Measurements from ENCODE around the gene LAMC2.
A peak's percentile ranks its signal among the peaks of the same experiment; 100 is the strongest.
"Not testable (repeated sequence)": the region's sequence is repeated elsewhere in the genome, so short reads cannot be mapped to it uniquely, and the experiment has no call there.

Gene LAMC2

DNA sequence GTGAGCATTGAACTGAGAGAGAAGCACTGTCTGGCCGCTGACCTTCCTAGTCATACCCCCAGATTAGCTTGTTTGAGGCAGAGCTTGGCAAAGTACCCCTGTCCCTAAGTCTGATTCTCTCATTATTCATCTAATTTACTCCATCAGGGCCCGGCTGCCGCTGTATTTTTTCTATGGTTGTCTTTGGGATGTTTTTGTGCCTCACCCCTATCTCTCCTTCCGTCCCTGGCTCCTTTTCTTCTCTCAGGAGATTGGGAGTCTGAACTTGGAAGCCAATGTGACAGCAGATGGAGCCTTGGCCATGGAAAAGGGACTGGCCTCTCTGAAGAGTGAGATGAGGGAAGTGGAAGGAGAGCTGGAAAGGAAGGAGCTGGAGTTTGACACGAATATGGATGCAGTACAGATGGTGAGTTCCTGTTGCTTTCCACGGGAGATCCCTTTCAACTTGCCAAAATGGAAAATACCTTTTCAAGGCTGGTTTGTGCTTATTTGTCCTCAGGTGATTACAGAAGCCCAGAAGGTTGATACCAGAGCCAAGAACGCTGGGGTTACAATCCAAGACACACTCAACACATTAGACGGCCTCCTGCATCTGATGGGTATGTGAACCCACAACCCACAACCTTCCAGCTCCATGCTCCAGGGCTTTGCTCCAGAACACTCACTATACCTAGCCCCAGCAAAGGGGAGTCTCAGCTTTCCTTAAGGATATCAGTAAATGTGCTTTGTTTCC, 53.9 kb downstream of the LAMC2 start:
- no peak for DNase-seq

DNA sequence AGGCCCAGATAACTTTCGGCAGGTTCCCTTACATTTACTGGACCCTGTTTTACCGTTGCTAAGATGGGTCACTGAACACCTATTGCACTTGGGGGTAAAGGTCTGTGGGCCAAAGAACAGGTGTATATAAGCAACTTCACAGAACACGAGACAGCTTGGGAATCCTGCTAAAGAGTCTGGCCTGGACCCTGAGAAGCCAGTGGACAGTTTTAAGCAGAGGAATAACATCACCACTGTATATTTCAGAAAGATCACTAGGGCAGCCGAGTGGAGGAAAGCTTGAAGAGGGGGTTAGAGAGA, 54.4 kb downstream of the LAMC2 start:
- no peak for DNase-seq

DNA sequence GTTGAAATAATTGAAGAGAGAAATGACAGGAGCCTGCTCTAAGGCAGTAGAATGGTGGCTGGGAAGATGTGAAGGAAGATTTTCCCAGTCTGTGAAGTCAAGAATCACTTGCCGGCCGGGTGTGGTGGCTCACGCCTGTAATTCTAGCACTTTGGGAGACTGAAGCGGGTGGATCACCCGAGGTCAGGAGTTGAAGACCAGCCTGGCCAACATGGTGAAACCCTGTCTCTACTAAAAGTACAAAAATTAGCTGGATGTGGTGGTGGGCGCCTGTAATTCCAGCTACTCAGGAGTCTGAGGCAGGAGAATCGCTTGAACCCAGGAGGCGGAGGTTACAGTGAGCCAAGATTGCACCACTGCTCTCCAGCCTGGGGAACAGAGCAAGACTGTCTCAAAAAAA, 54.8 kb downstream of the LAMC2 start:
- DNase-seq: not testable (repeated sequence)

DNA sequence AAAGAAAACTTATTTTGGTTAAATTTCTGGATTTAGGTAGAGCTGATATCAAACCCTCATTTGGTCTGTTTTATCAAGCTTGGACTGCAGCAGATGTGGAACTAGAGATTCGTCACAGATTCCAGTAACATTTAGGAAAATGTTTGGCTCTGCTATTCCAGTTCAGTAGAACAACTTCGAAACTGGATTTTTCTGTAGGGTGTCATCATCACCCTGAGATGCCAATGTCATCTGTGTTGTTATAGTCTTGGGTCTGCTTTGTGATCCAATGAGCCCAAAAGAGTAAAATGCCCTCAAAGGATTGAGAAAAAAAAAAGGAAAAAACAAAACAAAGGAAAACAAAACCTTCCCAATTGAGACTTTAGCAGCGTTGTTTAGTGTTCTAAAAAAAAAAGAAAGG, 55.4 kb downstream of the LAMC2 start:
- no peak for DNase-seq

DNA sequence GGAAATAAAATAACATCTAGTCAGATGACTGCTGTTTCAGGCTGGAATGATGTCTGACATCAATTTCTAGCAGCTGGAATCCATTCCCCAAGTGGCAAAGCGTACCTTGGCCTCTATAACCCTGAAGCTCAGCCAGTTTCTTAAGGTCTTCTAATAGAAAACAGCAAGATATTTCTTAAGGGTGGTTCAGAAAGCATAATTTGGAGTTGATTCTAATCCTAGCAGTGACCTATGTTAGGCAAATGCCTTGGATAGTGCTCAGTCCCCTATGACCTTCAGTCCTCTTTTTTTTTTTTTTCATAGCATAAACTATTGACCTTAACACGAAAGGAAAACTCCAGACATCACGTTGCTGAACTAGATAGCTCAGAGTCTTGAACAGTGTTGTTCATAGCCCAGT, 56.5 kb downstream of the LAMC2 start:
- no peak for DNase-seq

DNA sequence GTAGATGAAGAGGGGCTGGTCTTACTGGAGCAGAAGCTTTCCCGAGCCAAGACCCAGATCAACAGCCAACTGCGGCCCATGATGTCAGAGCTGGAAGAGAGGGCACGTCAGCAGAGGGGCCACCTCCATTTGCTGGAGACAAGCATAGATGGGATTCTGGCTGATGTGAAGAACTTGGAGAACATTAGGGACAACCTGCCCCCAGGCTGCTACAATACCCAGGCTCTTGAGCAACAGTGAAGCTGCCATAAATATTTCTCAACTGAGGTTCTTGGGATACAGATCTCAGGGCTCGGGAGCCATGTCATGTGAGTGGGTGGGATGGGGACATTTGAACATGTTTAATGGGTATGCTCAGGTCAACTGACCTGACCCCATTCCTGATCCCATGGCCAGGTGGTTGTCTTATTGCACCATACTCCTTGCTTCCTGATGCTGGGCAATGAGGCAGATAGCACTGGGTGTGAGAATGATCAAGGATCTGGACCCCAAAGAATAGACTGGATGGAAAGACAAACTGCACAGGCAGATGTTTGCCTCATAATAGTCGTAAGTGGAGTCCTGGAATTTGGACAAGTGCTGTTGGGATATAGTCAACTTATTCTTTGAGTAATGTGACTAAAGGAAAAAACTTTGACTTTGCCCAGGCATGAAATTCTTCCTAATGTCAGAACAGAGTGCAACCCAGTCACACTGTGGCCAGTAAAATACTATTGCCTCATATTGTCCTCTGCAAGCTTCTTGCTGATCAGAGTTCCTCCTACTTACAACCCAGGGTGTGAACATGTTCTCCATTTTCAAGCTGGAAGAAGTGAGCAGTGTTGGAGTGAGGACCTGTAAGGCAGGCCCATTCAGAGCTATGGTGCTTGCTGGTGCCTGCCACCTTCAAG, 57.3 kb downstream of the LAMC2 start:
- DNase-seq: no peak

DNA sequence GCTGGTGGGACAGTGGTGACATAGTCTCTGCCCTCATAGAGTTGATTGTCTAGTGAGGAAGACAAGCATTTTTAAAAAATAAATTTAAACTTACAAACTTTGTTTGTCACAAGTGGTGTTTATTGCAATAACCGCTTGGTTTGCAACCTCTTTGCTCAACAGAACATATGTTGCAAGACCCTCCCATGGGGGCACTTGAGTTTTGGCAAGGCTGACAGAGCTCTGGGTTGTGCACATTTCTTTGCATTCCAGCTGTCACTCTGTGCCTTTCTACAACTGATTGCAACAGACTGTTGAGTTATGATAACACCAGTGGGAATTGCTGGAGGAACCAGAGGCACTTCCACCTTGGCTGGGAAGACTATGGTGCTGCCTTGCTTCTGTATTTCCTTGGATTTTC, 58.4 kb downstream of the LAMC2 start:
- DNase-seq: peak; percentile 38

DNA sequence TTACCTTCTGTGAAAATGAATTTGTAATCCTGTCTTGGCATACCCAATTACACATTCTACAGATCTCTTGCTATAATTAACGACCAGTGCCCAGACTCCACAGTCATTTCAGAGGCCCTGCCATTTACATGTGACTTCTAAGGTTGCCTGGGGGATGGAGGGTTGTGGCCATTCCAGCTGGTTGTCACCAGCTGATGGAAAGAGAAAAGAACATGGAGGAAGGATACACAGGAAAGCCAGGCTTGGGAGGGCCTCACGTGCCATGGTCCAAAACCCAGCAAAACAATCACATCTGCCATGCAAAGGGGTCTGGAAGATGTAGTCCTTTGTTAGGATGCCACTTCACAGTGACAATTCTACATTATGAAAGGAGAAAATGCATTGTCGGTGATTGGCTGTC, 59.3 kb downstream of the LAMC2 start:
- no peak for DNase-seq

DNA sequence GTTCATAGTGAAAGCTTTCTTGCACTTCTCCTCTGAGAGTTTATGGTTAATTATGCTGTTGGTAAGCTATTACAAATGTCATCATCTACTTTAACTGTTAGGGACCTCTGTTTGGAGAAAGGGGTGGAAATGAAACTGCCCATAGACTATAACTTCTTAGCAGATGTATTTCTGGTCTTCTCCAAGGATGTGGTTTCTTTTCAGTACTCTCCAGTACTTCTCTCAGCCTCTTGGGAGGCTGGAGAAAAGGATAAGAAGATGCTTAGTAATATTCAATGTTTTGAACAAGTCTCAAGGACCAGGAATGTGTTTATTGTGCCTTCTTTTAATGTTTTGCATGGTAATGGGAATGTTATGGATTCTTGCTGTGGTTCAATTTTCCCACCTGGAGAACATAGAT, 60.4 kb downstream of the LAMC2 start:
- no peak for DNase-seq

DNA sequence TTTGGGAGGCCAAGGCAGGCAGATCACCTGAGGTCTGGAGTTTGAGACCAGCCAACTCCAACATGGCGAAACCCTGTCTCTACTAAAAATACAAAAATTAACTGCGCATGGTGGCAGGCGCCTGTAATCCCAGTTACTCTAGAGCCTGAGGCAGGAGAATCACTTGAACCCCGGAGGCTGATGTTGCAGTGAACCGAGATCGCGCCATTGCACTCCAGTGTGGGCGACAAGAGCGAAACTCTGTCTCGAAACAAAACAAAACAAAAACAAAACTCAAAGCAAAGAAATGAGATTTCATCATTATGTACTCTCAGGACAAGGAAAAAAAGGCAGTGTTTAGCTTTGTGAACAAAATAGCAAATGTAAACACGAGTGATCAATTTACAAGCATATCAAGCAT, 61.0 kb downstream of the LAMC2 start:
- DNase-seq: no peak

DNA sequence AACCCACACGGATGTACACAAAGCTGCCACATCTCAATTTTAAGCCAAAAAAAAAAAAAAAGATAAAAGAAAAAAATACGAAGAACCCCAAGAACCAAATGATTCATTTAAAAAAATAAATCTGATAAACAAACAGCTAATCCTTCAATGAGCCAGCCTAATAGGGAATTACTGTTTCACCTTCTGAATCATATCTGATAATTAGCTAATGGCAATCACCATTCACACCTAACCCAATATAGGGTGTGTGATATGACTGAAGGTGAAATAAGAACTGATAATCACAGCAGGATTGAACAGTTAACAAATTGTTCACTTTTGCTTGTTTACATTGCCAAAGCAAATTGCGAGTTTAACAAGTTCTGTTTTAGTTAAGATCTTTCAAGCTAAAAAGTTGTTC, 61.4 kb downstream of the LAMC2 start:
- no peak for DNase-seq

DNA sequence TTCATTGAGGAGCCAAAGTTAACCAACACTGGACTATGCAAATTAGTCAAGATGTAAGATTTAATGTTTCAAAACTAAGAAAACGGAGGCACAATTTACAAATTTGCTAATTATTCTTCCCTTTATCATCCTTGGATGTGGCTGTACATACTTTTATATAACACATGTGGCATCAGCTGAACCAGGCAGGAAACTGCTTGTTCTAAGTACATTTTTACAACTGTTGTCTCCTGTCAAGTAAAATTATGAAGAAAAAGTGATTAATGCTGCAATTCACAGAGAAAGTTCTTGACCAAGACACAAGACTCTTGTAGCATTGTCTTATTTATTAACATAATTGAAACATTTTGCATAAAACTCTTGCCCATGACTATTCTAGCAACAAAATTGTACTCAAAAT, 61.9 kb downstream of the LAMC2 start:
- no peak for DNase-seq

DNA sequence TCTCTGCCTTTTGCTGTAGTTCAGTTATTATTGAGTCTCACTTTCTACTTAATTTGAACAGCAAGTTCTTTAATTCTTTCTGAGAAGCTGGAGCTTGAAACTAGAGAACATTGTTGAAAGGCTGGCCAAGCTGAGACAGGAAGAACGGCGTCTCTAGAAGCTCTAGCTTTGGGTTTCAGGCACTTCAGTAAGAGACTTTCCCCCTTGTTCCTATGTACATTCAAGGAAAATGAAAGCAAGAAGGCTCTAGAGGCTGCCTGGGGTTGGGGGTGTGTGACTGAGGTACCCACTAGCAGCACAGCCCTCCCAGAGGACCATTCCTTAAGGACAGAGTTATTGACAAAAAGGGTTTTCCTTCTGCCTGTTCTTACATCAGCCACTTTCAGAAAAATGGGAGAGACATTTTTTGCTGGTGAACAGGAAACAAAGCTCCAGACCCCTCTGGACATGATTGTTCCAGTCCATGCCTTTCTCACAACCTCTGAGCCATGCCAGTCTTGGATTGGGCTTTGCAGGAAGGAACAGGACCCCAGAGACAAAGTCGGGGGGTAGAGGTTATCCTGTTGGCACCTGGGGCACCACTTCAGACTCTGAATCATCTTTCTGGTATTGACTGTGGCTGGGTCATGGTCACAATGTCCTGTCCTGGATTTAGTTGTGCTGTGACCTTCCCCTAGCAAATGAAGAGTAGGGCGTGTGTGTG, 63.1 kb downstream of the LAMC2 start:
- no peak for DNase-seq

DNA sequence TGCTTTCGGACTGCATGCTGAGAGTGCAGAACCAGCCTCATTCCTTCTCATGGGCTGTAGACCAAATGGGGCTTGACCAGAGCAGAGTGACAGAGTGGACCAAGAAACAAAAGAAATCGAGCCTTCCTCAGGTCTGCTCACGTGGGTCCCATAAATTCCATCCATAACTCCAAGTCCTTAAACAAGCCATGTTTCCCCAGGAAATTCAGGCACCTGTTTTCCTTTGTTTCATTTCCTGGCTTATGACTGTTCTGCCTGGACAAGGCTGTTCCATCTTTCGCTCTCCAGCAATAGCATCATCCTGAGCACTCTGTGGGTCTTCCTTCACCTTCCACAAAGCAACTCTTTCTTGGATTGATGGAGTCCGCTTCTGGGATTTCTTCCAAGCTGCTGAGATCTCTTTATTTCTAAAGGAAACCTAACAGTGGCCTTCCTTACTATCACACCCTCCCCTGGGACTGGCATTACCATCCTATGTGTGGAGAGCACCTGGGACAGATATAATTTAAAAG, 63.9 kb downstream of the LAMC2 start:
- DNase-seq: no peak

DNA sequence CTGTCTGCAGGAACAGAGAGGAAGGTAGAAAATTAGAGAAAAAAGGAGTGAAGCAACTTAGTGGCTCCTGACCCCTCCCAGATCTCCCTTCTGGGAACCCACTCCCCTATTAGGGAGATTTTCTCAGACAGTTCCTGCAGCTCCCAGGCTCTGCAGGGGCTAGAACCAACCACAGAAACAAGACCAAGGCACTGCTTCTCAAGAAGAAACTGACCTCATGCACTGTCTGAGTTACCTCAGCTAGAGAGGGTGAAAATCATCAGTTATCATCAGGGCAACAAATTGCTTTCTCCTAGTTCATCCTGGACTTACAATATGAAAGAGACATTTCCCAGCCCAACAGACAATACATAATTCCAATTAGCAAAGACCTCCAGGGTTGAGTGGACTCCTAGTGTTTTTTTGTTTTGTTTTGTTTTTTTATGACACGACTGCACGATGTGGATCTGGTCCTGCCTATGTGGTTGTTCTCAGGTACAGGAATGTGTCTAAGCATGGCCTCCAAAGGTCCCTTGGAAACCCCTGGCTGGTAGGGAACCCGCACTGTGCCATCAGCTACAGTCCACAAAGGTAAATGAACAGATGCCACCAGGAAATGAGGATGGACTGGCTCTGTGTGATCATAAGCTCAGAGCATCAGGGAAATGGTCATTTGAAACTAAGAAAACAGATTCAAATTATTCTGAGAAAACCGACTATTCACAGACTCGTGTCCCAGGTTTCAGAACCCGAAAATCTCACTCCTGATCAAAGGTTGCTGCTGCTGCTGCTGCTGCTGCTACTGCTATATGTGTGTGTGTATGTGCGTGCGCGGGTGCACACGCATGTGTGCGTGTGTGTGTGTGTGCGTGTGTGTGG, 65.3 kb downstream of the LAMC2 start:
- DNase-seq: no peak

DNA sequence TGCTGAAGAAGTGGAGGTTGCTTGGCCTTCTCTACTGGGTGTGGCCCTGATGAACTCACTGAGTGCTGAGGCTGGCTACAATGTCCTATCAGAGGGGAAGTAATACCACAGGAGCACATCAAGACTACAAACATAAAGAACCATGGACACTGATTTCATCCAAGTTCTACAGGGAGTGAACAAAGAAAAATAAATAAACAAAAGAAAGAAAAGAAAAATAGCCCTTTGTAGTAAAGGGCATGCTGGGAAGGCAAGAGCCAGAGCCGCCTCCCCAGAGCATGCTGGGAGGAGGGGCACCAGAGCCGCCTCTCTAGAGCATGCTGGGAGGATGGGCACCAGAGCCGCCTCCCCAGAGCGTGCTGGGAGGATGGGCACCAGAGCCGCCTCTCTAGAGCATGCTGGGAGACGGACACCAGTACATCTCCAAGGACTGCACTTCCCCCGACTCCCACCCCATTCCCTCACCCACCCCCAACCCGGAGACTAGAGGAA, 65.9 kb downstream of the LAMC2 start:
- DNase-seq: no peak

DNA sequence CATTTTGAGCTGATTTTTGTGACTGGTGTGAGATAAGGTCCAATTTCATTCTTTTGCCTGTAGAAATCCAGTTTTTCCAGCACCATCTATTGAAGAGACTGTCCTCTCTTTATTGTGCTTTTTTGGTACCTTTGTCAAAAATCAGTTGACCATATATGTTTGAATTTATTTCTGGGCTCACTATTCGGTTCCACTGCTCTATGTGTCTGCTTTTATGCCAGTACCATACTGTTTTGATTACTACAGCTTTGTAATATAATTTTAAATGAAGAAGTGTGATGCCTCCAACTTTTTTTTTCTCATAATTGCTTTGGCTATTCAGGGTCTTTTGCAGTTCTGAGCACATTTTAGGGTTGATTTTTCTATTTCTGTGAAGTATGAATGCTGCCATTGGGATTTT, 69.0 kb downstream of the LAMC2 start:
- no peak for DNase-seq

DNA sequence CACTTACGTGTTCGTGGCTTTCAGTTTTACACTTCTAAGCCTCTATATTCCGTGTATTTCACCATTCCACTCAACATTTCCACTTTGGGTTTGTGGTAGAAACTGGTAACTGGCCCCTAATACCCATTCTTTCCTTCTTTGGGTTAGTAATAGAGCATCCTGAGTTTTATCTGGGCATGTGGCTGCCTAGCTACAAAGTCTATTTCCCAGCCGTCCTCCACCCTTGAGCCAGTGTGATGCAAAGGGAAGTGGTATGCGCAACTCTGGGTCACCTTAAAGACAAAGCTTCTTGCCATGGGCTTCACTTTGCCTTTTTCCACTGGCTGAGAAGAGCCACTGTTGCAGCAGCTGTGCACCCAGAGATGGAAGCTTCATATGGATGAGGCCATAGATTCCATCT, 73.9 kb downstream of the LAMC2 start:
- no peak for DNase-seq

DNA sequence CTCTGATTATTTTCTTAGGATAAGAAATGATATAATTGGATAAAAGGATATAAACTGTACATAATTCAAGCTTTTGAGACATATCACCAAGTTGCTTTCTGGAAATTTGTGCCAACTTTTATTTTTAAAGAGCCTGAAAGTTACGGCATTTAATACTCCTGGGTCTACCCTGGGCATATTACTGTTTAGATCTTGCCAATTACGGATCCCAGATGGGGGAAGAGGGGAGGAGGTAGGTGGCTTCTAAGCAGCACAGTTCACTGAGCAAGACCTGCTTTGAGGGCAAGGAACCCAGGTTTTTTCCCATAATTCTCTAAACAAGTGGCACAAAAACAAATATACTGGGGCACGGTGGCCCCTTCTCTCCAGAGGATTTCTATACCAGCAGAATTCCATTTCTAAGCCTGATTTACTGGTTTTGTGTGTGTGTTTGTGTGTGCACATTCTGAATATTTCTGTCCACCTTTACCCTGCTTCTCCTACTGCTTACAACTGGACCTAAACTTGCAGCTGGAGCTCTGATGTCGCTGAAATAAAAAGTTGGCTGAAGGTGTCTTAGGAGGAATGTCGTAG, 76.7 kb downstream of the LAMC2 start:
- DNase-seq: no peak

DNA sequence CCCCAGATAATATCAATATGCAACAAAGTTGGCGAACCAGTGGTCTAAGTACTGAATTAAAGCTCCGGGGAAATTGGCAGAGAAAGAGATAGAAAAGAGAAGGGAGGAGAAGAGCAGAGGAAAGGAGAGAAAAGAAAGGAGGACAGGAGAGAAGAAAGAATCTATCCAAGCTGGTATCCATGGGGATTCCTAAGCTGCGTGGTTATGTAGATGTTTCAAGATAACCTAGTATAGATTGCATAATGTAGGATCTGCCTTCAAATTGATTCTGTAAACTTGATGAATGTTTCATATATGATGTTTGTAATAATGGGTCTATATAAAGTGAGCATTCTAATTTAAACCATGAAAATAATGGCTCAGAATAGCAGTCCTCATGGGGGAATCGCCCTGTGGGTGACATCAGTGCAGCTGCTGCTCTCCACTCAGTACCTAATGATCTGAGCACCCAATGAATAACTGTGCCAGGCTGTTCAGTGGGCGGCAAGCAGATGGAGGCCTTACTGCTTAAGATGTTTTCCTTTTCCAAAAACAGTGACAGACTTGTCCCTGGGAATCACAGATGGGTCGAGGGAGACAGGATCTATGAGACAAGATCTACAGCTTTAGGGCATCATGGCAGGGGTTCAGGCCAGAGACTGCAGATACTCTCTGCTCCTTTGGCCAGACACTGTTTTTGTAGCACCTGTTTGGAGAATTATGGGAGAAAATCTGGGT, 78.0 kb downstream of the LAMC2 start:
- DNase-seq: peak; percentile 29

DNA sequence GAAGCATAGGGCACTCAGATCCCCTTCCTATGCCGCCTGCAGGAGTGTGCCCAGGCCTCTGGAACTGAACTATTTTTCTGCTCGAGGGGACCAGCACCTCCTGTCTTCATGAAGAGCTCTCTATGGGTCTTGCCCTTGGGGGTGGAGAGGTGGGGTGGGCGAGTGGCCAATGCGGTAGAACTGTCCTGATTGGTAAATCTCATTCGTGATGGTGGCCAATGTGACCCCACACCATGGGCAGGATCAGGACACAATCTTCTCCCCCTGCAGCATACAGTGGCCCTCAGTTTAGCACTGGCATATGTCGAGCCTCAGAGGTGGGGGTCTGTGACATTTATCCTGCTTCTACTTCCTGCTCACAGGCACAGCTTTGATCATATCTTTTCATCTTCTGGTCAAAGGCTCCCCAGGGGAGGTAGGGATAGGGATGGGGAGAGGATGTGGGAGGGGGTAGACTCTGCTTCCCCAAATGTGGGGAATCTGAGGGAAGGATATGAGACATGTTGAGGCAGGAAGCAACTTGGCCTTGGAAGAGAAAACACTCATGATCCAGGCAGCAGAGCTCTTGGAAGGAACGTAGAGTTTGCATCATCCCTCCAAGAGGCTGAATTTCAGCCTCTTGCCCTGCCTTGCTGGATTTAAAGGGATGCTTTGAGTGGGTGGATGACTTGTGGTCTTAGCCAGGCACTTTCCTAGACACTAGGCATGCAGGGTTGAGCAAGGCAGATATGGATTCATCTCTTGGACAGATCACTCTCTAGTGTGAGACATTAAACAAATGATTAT, 81.8 kb downstream of the LAMC2 start:
- DNase-seq: no peak

All from NCI-H69 (cell line).